CD8-positive, alpha-beta memory T cell (primary cell): ENCODE measurements around the gene OR8B12. TPM values are rescaled to one million over a fixed set of nuclear protein-coding genes. Genes with fewer than 3 reads are reported as not detected.
A peak's percentile ranks its signal among the peaks of the same experiment; 100 is the strongest.

Experiments
- CTCF ChIA-PET: fragments of 350-600 bp; sonication (Branson Sonifier 250); formaldehyde crosslinking; loops from one replicate; lab custom pipeline; 2021; ENCODE audit warnings: antibody characterized with exemption; lab: Charles Lee
- POLR2A ChIA-PET: fragments of 350-600 bp; sonication (Branson Sonifier 250); formaldehyde crosslinking; loops from one replicate; lab custom pipeline; 2021; ENCODE audit warnings: antibody characterized with exemption; lab: Charles Lee
- DNase-seq, 5 donors: peaks; one replicate each; pipeline versions ENCODE4 v3.0.0 to v3.0.0-alpha.2; 2020 to 2022; ENCODE audit warnings: mixed read lengths in 1 of 5
- H3K27ac ChIP-seq: one replicate; pipeline ENCODE4 v1.7.0; 2013; ENCODE audit warnings: low read depth, mild to moderate bottlenecking, low read length, moderate library complexity
- H3K27me3 ChIP-seq: 2 replicates; pipeline ENCODE4 v1.7.0; 2013; ENCODE audit warnings: low read length, mild to moderate bottlenecking; ENCODE audit not compliant: insufficient read depth, poor library complexity, severe bottlenecking
- H3K36me3 ChIP-seq: 2 replicates; pipeline ENCODE4 v1.7.0; 2013; ENCODE audit warnings: mild to moderate bottlenecking, low read length, moderate library complexity; ENCODE audit not compliant: insufficient read depth
- H3K4me1 ChIP-seq: 2 replicates; pipeline ENCODE4 v1.7.0; 2013; ENCODE audit warnings: mild to moderate bottlenecking, low read length, moderate library complexity; ENCODE audit not compliant: insufficient read depth
- H3K4me3 ChIP-seq: 2 replicates; pipeline ENCODE4 v1.7.0; 2013; ENCODE audit warnings: mild to moderate bottlenecking, low read length
- H3K9me3 ChIP-seq: 2 replicates; pipeline ENCODE4 v1.7.0; 2013; ENCODE audit warnings: mild to moderate bottlenecking, low read length
- H3K27ac Mint-ChIP-seq, 8 donors: one replicate each; pipeline ENCODE4 v1.8.0; 2020 to 2021; ENCODE audit warnings: mixed read lengths in 8 of 8, mild to moderate bottlenecking in 6 of 8, inconsistent platforms in 3 of 8, moderate library complexity in 3 of 8
- H3K27me3 Mint-ChIP-seq, 2 donors: one replicate each; pipeline ENCODE4 v1.8.0; 2020 to 2021; ENCODE audit warnings: mixed read lengths in 2 of 2, mild to moderate bottlenecking in 1 of 2, moderate library complexity in 1 of 2
- H3K36me3 Mint-ChIP-seq, 3 donors: one replicate each; pipeline ENCODE4 v1.8.0; 2020 to 2021; ENCODE audit warnings: mixed read lengths in 3 of 3, inconsistent platforms in 1 of 3, mild to moderate bottlenecking in 1 of 3
- H3K4me1 Mint-ChIP-seq, 3 donors: one replicate each; pipeline ENCODE4 v1.8.0; 2020 to 2021; ENCODE audit warnings: mixed read lengths in 3 of 3, inconsistent platforms in 1 of 3, mild to moderate bottlenecking in 1 of 3
- H3K4me3 Mint-ChIP-seq, 7 donors: one replicate each; pipeline ENCODE4 v1.8.0; 2020 to 2021; ENCODE audit warnings: mixed read lengths in 7 of 7, mild to moderate bottlenecking in 6 of 7, moderate library complexity in 4 of 7, inconsistent platforms in 2 of 7
- H3K9me3 Mint-ChIP-seq, 5 donors: one replicate each; pipeline ENCODE4 v1.8.0; 2020 to 2022; ENCODE audit warnings: mixed read lengths in 5 of 5, mild to moderate bottlenecking in 3 of 5, moderate library complexity in 2 of 5, inconsistent platforms in 1 of 5
- polyA plus RNA-seq: library from polyadenylated mRNA; unstranded; fragments of 300-500 nt; fragmentation: Illumina TruSeq; gene quantifications from one replicate; pipeline ENCODE4 v1.2.3, GENCODE V29; 2021
- total RNA-seq, 2 experiments: library from RNA; stranded (reverse); gene quantifications; one replicate each; pipeline ENCODE4 v1.2.3, GENCODE V29; 2021

The OR8B12 gene
- total RNA-seq (not detected), polyA plus RNA-seq (not detected)

GRCh38 chr11:124543554-124543953 lies at the start of gene OR8B12:
TSS of gene OR8B12 (minus strand) at chr11:124543654. CDS start at chr11:124543654, 0 bp downstream.
- Histone ChIP-seq H3K9me3 (no peaks in the 10 kb centered on the region), H3K4me1 (no peaks in the 10 kb centered on the region), H3K4me3 (no peak within 1 kb of the TSS), H3K36me3 (no peaks in the 10 kb centered on the region), H3K27me3 (no peaks in the 10 kb centered on the region), H3K27ac (no peak within 1 kb of the TSS)
- ChIA-PET POLR2A (no interaction called here), CTCF (no interaction called here)
- Mint-ChIP-seq H3K27me3 (peaks cover 0 to 21% of the 10 kb centered on the region in 2 donors), H3K9me3 (no peaks in the 10 kb centered on the region), H3K27ac (no peak within 1 kb of the TSS), H3K4me1 (no peaks in the 10 kb centered on the region), H3K4me3 (no peak within 1 kb of the TSS), H3K36me3 (no peaks in the 10 kb centered on the region)
- no peak for DNase-seq

- Histone ChIP-seq H3K4me1 (no peaks in the 10 kb centered on the region), H3K27ac (no peak overlapping the region), H3K27me3 (peaks cover 5% of the 10 kb centered on the region), H3K9me3 (no peaks in the 10 kb centered on the region), H3K4me3 (no peak overlapping the region), H3K36me3 (no peaks in the 10 kb centered on the region)
- ChIA-PET CTCF (no interaction called here), POLR2A (interaction anchor here (0.6 kb wide), 1 partner anchor 314 kb away, joined by 7 read pairs; no protein-coding TSS in a partner anchor)
- Mint-ChIP-seq H3K4me1 (no peaks in the 10 kb centered on the region), H3K36me3 (no peaks in the 10 kb centered on the region), H3K27ac (peak overlapping the region in 1 of 8 donors; percentile 10), H3K9me3 (no peaks in the 10 kb centered on the region), H3K27me3 (peaks cover 14 to 50% of the 10 kb centered on the region in 2 donors), H3K4me3 (no peak overlapping the region)
- no peak for DNase-seq
Measured at GRCh38 chr11:124592627-124593026, 49.2 kb upstream of the OR8B12 start.

DNA sequence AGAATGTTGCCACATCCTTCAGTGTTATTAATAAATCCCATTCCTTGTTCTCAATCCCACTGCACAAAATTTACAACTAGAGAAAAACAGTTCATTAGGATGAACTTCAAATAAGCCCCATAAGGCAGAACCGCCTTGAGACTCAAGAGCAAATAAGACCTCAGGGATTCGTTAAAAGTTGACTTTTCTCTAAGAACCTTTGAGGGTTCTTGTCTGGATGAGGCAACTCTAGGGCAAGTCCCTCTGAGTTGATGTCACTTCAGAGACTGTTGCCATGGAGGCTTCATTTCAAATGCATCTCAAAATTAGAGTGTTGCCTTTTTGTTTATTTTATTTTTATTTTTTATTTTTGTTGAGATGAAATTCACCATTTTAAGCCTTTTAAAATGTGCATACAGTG lies 48.0 kb upstream of the OR8B12 start:
- peaks cover 18 to 50% of the 10 kb centered on the region in 2 donors for H3K27me3 Mint-ChIP-seq
- no peaks in the 10 kb centered on the region for H3K36me3 Mint-ChIP-seq
- CTCF ChIA-PET, result no interaction called here
- no peaks in the 10 kb centered on the region for H3K36me3 ChIP-seq
- no peaks in the 10 kb centered on the region for H3K27me3 ChIP-seq
- no peak overlapping the region for H3K4me3 ChIP-seq
- POLR2A ChIA-PET, result no interaction called here
- H3K27ac ChIP-seq, result no peak overlapping the region
- no peak for DNase-seq
- H3K27ac Mint-ChIP-seq, result no peak overlapping the region
- H3K9me3 Mint-ChIP-seq, result no peaks in the 10 kb centered on the region
- no peaks in the 10 kb centered on the region for H3K4me1 ChIP-seq
- H3K9me3 ChIP-seq, result no peaks in the 10 kb centered on the region
- no peaks in the 10 kb centered on the region for H3K4me1 Mint-ChIP-seq
- no peak overlapping the region for H3K4me3 Mint-ChIP-seq

DNA sequence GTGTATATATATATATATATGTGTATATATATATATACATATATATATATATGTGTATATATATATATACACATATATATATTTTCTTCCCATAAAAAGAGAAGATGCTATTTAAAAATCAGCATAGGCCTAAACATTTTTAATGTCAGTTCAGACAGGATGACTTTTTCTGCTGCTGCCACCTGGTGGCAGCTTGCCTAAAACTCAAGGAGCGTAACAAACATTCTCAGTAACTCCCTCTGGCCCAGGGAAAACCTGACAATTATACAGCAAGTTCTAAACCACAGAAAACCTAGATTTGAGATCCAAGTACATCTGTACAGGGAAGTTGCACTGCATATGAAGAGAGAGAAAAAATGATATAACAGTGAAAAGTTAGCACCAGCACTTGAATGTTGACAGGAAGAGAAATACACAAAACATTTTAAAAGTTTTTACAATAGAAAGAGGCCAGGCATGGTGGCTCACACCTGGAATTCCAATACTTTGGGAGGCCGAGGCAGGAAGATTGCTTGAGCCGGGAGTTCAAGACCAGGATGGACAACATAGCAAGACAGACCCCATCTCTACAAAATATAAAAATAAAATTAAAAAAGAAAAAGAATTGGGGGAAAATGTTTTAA lies 42.9 kb upstream of the OR8B12 start:
- CTCF ChIA-PET, result interaction anchor here (0.7 to 1.2 kb wide), 2 partner anchors 515 to 517 kb away, joined by 4 to 5 read pairs; no protein-coding TSS in a partner anchor

DNA sequence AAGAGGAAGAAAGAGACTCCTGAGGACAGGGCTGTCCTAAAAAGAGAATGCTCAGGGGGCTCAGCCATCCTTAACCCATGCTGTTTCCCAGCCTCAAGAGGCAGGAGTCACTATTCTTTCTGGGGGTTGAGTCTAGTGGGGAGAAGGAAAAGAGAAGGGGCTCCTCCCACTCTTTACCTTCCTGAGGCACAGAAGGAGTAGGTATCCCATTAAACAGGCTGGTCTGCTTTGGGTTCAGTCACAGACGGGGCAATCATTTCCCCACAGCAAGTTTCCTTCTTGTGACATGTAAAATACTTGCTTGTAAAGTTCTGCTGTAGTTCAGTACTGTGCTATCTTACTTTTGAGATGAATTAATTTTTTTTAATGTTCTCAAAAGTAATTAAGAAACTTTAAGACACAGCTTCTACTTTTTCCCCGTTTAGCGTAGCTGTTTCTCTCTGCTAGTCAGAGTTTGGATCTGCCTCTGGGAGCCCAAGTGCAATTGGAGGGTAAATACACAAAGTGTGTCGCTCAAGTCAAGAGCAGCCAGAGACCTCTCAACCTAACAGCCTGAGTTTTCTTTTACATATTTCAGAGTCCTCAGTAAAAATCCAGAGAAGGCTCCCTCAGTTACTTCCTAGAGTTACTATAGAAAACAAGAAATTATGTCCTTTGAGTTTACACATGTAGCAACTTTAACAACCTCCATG lies 41.4 kb upstream of the OR8B12 start:
- POLR2A ChIA-PET, result no interaction called here
- no peaks in the 10 kb centered on the region for H3K4me1 Mint-ChIP-seq
- no peak for DNase-seq
- CTCF ChIA-PET, result no interaction called here
- H3K9me3 ChIP-seq, result no peaks in the 10 kb centered on the region
- no peaks in the 10 kb centered on the region for H3K36me3 Mint-ChIP-seq
- no peaks in the 10 kb centered on the region for H3K27me3 ChIP-seq
- H3K27ac Mint-ChIP-seq, result no peak overlapping the region
- no peaks in the 10 kb centered on the region for H3K36me3 ChIP-seq
- H3K4me3 ChIP-seq, result no peak overlapping the region
- H3K9me3 Mint-ChIP-seq, result no peaks in the 10 kb centered on the region
- peaks cover 12 to 30% of the 10 kb centered on the region in 2 donors for H3K27me3 Mint-ChIP-seq
- no peaks in the 10 kb centered on the region for H3K4me1 ChIP-seq
- no peak overlapping the region for H3K4me3 Mint-ChIP-seq
- H3K27ac ChIP-seq, result no peak overlapping the region

More for the DNA sequence above, 42.9 kb upstream of the OR8B12 start:
- H3K27ac ChIP-seq, result no peak overlapping the region
- no peaks in the 10 kb centered on the region for H3K27me3 ChIP-seq
- no peak overlapping the region for H3K4me3 Mint-ChIP-seq
- no peak overlapping the region for H3K27ac Mint-ChIP-seq
- peaks cover 15 to 34% of the 10 kb centered on the region in 2 donors for H3K27me3 Mint-ChIP-seq
- no peaks in the 10 kb centered on the region for H3K9me3 ChIP-seq
- no peaks in the 10 kb centered on the region for H3K36me3 Mint-ChIP-seq
- H3K36me3 ChIP-seq, result no peaks in the 10 kb centered on the region
- no peaks in the 10 kb centered on the region for H3K4me1 ChIP-seq
- H3K4me1 Mint-ChIP-seq, result no peaks in the 10 kb centered on the region
- peak in 3 of 5 donors; percentile 8 to 20 (median 10) for DNase-seq
- no peak overlapping the region for H3K4me3 ChIP-seq
- no peaks in the 10 kb centered on the region for H3K9me3 Mint-ChIP-seq
- POLR2A ChIA-PET, result no interaction called here

- Mint-ChIP-seq H3K4me3 (no peak overlapping the region), H3K36me3 (no peaks in the 10 kb centered on the region), H3K9me3 (no peaks in the 10 kb centered on the region), H3K27me3 (peaks cover 12 to 29% of the 10 kb centered on the region in 2 donors), H3K27ac (no peak overlapping the region), H3K4me1 (no peaks in the 10 kb centered on the region)
- H3K9me3 ChIP-seq, result no peaks in the 10 kb centered on the region
- no peaks in the 10 kb centered on the region for H3K36me3 ChIP-seq
- ChIA-PET POLR2A (no interaction called here), CTCF (no interaction called here)
- H3K4me3 ChIP-seq, result no peak overlapping the region
- H3K27me3 ChIP-seq, result no peaks in the 10 kb centered on the region
- H3K27ac ChIP-seq, result no peak overlapping the region
- H3K4me1 ChIP-seq, result no peaks in the 10 kb centered on the region
- no peak for DNase-seq
Measured at GRCh38 chr11:124583781-124584180, 40.3 kb upstream of the OR8B12 start.

GRCh38 chr11:124582565-124582964 lies 39.1 kb upstream of the OR8B12 start:
- POLR2A ChIA-PET, result no interaction called here
- H3K4me3 Mint-ChIP-seq, result no peak overlapping the region
- peaks cover 11 to 22% of the 10 kb centered on the region in 2 donors for H3K27me3 Mint-ChIP-seq
- no peaks in the 10 kb centered on the region for H3K4me1 Mint-ChIP-seq
- no peak overlapping the region for H3K27ac Mint-ChIP-seq
- H3K27me3 ChIP-seq, result no peaks in the 10 kb centered on the region
- H3K36me3 ChIP-seq, result no peaks in the 10 kb centered on the region
- no peak overlapping the region for H3K4me3 ChIP-seq
- CTCF ChIA-PET, result interaction anchor here (1.6 kb wide), 1 partner anchor 10 kb away, joined by 3 read pairs; no protein-coding TSS in a partner anchor
- DNase-seq, result no peak
- no peaks in the 10 kb centered on the region for H3K36me3 Mint-ChIP-seq
- H3K9me3 Mint-ChIP-seq, result no peaks in the 10 kb centered on the region
- H3K9me3 ChIP-seq, result no peaks in the 10 kb centered on the region
- no peak overlapping the region for H3K27ac ChIP-seq
- H3K4me1 ChIP-seq, result no peaks in the 10 kb centered on the region

DNA sequence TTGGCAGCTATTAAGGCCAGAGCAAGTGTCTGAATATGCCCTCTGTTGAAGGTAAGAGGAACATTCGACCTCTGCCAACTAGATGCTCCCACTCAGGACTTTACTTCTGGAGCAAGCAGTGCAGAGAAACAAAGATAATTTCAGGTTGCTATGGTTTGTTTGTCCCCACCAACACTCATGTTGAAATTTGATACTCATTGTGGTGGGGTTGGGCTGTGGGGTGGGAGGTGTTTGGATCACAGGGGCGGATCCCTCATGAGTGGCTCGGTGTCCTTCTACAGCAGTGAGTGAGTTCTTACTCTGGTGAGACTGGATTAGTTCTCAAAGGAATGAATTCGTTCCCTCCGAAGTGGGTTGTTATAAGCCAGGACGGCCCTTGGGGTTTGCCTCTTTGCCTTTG lies 38.4 kb upstream of the OR8B12 start:
- H3K9me3 Mint-ChIP-seq, result no peaks in the 10 kb centered on the region

More for the DNA sequence above, 38.4 kb upstream of the OR8B12 start:
- no peaks in the 10 kb centered on the region for H3K36me3 Mint-ChIP-seq
- H3K27ac ChIP-seq, result no peak overlapping the region
- DNase-seq, result no peak
- no peaks in the 10 kb centered on the region for H3K36me3 ChIP-seq
- no peaks in the 10 kb centered on the region for H3K27me3 ChIP-seq
- POLR2A ChIA-PET, result no interaction called here
- H3K4me3 ChIP-seq, result no peak overlapping the region
- H3K27ac Mint-ChIP-seq, result no peak overlapping the region
- H3K4me1 Mint-ChIP-seq, result no peaks in the 10 kb centered on the region
- CTCF ChIA-PET, result interaction anchor here (1.6 kb wide), 1 partner anchor 9 kb away, joined by 3 read pairs; no protein-coding TSS in a partner anchor
- H3K4me3 Mint-ChIP-seq, result peak overlapping the region in 1 of 7 donors; percentile 15
- H3K27me3 Mint-ChIP-seq, result peaks cover 6 to 15% of the 10 kb centered on the region in 2 donors
- H3K4me1 ChIP-seq, result no peaks in the 10 kb centered on the region
- H3K9me3 ChIP-seq, result no peaks in the 10 kb centered on the region
